HG02970 (cell line): ENCODE measurements around the gene TMEM151A.
"Not testable (repeated sequence)": the region's sequence is repeated elsewhere in the genome, so short reads cannot be mapped to it uniquely, and the experiment has no call there.

ENCODE experiments used
- ATAC-seq: cut with Tn5 transposase; IDR thresholded peaks from one replicate; pipeline ENCODE4 v1.9.1; 2021; ENCODE audit warnings: mild to moderate bottlenecking, moderate library complexity, moderate number of reproducible peaks; ENCODE audit not compliant: unreplicated experiment, low FRiP score

TMEM151A gene

GRCh38 chr11:66297610-66298009 lies 5.9 kb downstream of the TMEM151A start:
- ATAC-seq: no peak

DNA sequence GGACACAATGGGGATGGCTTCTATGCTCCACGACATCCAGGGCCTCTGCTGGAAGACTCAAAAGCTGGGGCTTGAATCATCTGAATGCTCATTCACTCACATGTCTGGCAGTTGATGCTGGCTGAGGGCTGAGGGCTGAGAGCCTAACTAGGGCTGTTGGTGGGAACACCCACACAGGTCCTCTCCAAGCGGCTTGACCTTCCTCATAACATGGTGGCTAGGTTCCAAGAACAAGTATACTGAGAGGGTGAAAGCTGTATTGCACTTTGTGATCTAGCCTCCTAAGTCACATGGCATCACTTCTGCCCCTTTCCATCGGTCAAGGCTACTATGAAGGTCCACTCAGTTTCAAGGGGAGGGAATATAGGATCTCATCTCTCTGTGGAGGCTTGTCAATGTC lies 7.5 kb downstream of the TMEM151A start:
- no peak for ATAC-seq

DNA sequence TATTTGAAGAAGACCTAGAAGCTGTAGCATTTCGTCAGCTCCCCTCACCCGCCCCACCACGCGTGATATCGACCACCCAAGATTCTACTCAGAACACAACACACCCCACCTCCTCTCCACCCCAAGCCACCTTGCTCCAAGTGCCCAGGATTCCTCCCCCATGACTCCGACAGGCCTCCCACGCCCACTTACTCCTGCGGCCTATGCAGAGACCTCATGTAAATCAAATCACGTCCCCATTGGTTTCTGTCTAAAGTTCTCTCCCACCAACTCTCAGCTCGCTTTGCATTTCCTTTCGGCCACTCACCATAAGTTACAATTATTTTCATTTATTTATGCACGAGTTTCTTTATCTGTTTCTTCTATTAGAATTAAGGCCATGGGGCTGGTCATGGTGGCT lies 11.0 kb downstream of the TMEM151A start:
- no peak for ATAC-seq

GRCh38 chr11:66309475-66309874 lies 17.8 kb downstream of the TMEM151A start:
- ATAC-seq: no peak

- ATAC-seq: no peak
Observed at GRCh38 chr11:66310324-66310723, 18.6 kb downstream of the TMEM151A start.

- ATAC-seq: not testable (repeated sequence)
Observed at GRCh38 chr11:66310803-66311440, 19.2 kb downstream of the TMEM151A start.

DNA sequence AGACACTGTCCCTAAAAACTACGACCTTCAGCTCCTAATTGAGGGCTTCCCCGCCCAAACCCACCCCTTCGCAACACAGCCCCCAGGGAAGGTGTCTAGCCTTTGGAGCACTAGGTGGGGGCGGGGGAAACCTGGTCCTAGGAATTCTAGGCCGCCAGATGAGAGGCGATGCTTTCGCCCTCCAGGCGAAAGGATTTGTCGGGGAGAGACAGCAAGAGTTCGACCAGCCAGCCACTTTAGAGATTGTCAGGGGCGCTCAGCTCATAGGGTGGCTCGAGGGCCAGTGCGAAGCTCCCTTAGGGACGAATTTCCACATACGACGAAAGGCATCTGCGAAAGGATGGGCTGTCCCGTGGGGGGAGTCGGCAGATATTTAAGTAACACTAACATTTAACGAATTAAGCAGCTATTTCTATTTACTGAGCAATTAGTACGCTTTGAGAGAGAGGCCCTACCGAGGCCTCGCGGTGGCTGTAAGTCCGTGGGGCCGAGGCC lies 19.8 kb downstream of the TMEM151A start:
- ATAC-seq: no peak

GRCh38 chr11:66311965-66312548 lies 20.4 kb downstream of the TMEM151A start:
- peak; percentile 69 for ATAC-seq

DNA sequence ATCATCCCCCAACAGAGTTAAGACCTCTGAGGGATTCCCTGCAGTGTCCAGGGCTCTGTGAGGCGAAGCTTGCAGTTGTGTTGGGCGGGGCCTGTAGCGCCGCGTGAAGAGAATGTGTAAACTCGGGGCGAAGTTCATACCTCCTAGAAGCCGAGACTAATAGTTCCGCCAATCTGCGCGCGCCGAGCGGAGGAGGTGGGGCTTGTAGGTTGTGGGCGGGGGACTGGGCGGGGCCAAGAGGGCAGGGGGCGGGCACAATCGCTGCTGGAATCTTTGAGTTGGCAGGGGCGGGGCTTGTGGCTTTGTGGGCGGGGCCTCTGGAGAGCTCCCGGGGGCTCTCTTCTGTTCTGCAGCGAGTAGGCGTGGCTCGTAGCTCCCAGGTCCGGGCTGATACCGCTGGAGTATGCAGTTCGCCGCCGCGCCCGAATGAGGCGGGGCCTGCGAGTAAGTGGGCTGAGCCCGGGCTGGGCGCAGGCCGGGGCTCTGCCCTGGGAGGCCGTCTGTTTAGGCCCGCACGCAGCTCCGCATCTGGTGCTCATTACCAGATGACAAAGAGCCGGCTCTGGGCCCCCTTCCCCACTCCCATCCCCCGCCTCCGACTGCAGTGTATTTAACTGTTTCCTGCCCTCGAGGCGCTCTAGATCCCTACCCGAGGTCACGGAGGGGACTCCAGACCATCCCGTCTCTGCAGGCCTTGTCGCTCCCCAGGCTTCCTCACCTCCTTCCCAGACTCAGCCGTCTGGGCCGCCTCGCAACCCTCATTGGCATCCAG lies 21.0 kb downstream of the TMEM151A start:
- peak; percentile 67 for ATAC-seq

- no peak for ATAC-seq
Observed at GRCh38 chr11:66313321-66314185, 21.9 kb downstream of the TMEM151A start.

GRCh38 chr11:66314186-66314501 lies 22.4 kb downstream of the TMEM151A start:
- no peak for ATAC-seq

- ATAC-seq: no peak
Observed at GRCh38 chr11:66314561-66315497, 23.1 kb downstream of the TMEM151A start.

DNA sequence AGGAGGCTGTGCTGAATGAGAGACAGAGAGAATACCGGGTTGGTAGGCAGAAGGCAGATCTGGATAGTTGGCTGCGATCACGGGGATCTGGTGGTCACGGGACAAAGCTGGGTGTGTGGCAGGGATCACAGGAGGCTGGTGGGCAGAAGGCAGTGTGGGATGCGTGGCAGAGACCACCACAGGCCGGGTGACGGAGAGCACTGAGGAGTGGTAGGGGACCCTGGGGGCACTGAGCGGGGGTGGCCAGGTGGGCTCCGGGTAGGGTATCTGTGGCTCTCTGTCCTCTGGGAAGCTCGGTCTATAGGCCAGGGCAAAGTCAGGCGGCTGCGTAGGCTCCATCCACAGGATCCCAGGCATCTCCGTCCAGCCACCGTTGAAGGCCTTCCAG lies 23.8 kb downstream of the TMEM151A start:
- no peak for ATAC-seq

DNA sequence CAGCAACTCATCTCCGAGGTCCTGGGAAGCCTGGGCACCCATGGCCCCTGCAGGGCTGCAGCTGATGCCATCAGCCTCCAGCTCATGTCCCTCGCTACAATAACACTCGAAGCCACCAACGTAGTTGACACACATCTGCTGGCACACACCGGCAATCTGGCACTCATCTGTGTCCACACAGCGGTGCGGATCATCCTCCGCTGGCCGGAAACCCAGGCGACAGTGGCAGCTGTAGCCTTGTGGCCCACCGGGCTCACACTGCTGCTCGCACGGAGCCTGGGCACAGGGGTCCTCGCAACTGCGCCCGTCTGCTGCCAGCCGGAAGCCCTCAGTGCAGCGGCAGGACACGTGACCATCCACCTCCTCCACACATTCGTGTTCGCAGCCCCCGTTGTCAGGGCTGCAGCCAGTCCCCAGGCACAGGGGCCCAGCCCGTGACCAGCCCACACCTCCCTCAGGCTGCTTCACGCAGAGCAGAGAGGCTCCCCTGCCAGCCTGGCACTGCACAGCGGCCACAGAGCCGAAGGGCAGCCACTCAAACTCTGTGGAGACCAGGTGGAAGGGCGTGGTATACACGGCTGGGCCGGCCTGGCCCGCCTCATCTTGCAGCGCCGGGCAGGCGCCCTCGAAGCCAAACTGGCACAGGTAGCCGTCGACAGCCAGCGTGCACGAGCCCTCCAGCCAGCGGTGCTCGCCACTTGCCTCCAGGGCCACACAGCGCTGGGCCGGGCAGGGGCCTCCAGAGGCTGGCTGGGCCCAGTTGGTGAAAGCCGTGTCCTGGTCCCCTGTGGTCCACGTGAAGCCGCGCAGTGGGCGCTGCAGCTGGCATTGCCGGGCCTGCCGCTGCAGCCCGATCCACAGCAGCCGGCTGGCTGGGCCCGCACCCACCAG lies 24.5 kb downstream of the TMEM151A start:
- ATAC-seq: no peak

- no peak for ATAC-seq
Observed at GRCh38 chr11:66316849-66317251, 25.2 kb downstream of the TMEM151A start, which contains the start of gene CD248. CD248 (minus strand) TSS chr11:66317044; CDS start chr11:66317027, 17 bp downstream.

GRCh38 chr11:66317322-66317722 lies 25.6 kb downstream of the TMEM151A start:
- no peak for ATAC-seq

DNA sequence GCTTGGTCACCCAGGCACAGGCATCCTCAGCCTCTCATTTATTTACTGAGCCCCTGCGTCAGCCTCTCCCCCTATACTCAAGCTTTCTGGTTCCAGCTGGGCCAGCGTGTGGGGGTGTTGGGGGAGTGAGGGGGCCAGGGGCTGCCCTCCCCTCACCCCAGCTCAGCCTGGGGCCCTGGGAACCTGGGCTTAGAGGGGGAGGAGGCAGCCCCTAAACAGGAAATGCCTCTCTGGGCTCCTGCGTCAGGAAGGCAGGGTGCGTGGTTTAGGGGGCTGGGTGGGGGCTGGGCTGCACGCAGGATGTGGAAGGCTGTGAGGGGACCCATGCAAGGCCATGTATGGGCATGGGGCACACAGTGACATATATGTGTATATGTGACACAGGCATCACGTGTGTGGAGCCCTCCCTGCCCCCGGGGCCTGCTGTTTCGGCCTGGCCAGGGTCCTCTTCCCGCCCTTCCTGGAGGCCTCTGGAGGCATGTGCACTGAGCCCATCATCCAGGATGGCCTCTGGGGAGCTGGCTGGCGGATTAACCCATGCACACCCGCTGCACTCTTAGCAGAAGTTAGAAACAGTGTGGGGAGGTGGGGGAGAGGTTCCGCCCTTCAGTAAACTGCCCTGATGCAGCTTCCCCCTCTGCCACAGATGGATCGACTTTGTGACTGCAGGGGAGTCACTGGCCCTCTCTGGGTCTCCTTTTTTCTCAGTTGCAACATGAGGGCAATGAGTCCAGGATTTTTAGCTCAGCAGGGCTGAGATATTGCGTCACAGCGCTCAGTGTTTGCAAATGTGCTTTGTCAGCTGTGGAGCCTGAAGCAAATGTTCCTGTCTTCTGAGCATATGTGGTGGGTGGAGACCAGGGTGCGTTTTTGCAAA lies 26.3 kb downstream of the TMEM151A start:
- no peak for ATAC-seq

GRCh38 chr11:66318600-66318970 lies 26.9 kb downstream of the TMEM151A start:
- ATAC-seq: no peak
